BE2C (cell line): ENCODE data around the gene ACRV1.

Experiments used
- DNase-seq: peaks from one replicate; pipeline ENCODE4 v3.0.0-alpha.2; 2020
- H3K27me3 ChIP-seq: fragments of 250-450 bp; sonication (Bioruptor Pico); 2 replicates; pipeline ENCODE4 v1.5.1; 2020; ENCODE audit warnings: mild to moderate bottlenecking
- H3K36me3 ChIP-seq: fragments of 250-450 bp; sonication (Bioruptor Pico); 2 replicates; pipeline ENCODE4 v1.5.1; 2020; ENCODE audit warnings: mild to moderate bottlenecking
- H3K4me1 ChIP-seq: fragments of 250-450 bp; sonication (Bioruptor Pico); 2 replicates; pipeline ENCODE4 v1.5.1; 2020
- H3K4me3 ChIP-seq: 2 replicates; pipeline ENCODE4 v1.5.1; 2011; ENCODE audit warnings: low read depth, low read length
- H3K9me3 ChIP-seq: fragments of 250-450 bp; sonication (Bioruptor Pico); 2 replicates; pipeline ENCODE4 v1.5.1; 2020
- TF ChIP-seq, protein P1 (sequence below): IDR thresholded peaks from 2 replicates; pipeline ENCODE4 v1.5.1; 2012; ENCODE audit warnings: mild to moderate bottlenecking, low read depth, low read length

The ACRV1 gene

DNA sequence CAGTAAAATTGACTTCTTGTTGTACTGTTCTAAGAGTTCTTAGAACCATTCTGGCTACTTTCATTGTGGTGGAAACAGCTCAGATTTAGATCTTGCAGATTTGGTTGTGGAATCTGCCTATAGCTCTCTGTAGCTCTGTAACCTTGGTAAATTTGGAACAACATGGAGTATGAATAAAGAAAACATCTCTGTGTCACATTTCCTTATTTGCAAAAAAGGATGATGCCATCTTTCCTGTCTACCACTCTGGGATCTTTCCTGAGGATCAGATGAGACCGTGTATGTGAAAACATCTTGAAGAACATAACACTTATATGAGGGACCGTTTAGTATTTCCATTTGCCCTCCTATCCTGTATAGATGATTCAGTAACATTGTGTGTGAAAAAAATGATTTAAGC is 9.1 kb downstream of the ACRV1 start:
- peaks cover 26% of the 10 kb centered on the region for H3K36me3 ChIP-seq
- no peak for DNase-seq

DNA sequence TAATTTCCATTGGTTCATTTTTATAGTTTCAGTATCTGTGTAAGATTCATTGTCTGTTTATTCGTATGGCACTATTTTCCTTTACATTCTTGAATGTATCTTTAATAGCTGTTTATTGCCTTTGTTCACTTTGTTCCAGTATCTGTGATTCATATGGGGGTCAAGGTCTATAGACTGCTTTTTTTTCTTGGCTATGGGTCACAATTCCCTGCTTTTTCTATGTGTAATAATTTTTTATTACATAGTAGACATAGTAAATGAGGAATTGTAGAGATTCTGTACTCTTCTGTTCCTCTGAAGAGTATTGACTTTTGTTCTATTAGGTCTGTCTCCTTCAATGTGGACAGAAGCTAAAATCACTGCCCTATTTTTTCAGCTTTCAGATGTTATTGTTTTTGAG is 10.5 kb downstream of the ACRV1 start:
- no peak overlapping the region for H3K4me3 ChIP-seq
- no peaks in the 10 kb centered on the region for H3K4me1 ChIP-seq
- H3K9me3 ChIP-seq: no peaks in the 10 kb centered on the region
- TF ChIP-seq, protein P1, sequence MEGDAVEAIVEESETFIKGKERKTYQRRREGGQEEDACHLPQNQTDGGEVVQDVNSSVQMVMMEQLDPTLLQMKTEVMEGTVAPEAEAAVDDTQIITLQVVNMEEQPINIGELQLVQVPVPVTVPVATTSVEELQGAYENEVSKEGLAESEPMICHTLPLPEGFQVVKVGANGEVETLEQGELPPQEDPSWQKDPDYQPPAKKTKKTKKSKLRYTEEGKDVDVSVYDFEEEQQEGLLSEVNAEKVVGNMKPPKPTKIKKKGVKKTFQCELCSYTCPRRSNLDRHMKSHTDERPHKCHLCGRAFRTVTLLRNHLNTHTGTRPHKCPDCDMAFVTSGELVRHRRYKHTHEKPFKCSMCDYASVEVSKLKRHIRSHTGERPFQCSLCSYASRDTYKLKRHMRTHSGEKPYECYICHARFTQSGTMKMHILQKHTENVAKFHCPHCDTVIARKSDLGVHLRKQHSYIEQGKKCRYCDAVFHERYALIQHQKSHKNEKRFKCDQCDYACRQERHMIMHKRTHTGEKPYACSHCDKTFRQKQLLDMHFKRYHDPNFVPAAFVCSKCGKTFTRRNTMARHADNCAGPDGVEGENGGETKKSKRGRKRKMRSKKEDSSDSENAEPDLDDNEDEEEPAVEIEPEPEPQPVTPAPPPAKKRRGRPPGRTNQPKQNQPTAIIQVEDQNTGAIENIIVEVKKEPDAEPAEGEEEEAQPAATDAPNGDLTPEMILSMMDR: no peak
- peaks cover 18% of the 10 kb centered on the region for H3K36me3 ChIP-seq
- H3K27me3 ChIP-seq: no peaks in the 10 kb centered on the region
- no peak for DNase-seq

More for the DNA sequence above, 9.1 kb downstream of the ACRV1 start:
- Histone ChIP-seq H3K4me1 (no peaks in the 10 kb centered on the region), H3K9me3 (no peaks in the 10 kb centered on the region), H3K27me3 (no peaks in the 10 kb centered on the region), H3K4me3 (no peak overlapping the region)
- TF ChIP-seq, protein P1: no peak

DNA sequence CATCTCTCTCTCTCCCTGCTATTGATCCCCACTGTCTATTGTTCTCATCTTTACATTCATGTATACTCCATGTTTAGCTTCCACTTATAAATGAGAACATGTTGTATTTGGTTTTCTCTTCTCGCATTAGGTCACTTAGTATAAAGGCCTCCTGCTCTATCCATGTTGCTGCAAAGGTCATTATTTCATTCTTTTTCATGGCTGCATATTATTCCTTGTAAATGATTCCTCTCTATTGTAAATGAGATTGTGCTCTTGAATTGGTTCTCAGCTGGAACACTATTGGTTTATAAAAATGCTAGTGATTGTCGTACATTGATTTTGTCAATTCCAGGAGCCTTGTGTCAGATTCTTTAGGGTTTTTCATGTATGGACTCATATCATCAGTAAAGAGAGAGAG is 13.5 kb downstream of the ACRV1 start:
- Histone ChIP-seq H3K9me3 (no peaks in the 10 kb centered on the region), H3K27me3 (no peaks in the 10 kb centered on the region), H3K4me3 (no peak overlapping the region), H3K4me1 (no peaks in the 10 kb centered on the region), H3K36me3 (peaks cover 18% of the 10 kb centered on the region)
- TF ChIP-seq, protein P1: no peak
- no peak for DNase-seq

DNA sequence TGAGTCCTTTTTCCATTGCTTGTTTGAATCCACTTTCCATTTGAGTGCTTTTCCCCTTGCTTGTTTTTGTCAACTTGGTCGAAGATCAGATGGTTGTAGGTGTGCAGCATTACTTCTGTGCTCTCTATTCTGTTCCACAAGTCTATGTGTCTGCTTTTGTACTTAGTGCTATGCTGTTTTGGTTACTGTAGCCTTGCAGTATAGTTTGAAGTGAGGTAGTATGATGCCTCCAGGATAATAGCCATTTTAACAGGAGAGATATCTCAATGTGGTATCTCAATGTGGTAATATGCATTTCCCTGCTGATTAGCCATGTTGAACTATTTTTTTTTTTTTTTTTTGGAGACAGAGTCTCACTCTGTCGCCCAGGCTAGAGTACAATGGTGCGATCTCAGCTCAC is 16.7 kb downstream of the ACRV1 start:
- H3K36me3 ChIP-seq: peaks cover 32% of the 10 kb centered on the region

DNA sequence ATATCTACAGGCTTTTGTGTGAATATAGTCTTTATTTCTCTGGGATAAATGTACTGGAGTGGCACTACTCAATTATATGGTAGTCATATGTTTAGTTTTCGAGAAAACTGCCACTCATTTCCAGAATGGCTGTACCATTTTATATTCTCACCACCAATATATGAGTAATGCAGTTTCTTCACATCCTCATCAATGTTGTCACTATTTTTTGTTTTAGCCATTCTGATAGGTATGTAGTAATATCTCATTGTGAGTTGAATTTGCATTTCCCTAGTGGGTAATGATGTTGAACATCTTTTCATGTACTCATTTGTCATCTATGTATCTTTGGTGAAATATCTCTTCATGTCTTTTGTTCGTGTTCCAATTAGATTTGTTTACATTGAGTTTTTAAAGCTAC is 18.0 kb downstream of the ACRV1 start:
- Histone ChIP-seq H3K27me3 (no peaks in the 10 kb centered on the region), H3K9me3 (no peaks in the 10 kb centered on the region), H3K4me1 (no peaks in the 10 kb centered on the region), H3K36me3 (peaks cover 38% of the 10 kb centered on the region), H3K4me3 (no peak overlapping the region)
- no peak for DNase-seq
- TF ChIP-seq, protein P1: no peak

More for the DNA sequence above, 16.7 kb downstream of the ACRV1 start:
- Histone ChIP-seq H3K4me1 (no peaks in the 10 kb centered on the region), H3K4me3 (no peak overlapping the region), H3K27me3 (no peaks in the 10 kb centered on the region), H3K9me3 (no peaks in the 10 kb centered on the region)
- DNase-seq: no peak
- TF ChIP-seq, protein P1: no peak

DNA sequence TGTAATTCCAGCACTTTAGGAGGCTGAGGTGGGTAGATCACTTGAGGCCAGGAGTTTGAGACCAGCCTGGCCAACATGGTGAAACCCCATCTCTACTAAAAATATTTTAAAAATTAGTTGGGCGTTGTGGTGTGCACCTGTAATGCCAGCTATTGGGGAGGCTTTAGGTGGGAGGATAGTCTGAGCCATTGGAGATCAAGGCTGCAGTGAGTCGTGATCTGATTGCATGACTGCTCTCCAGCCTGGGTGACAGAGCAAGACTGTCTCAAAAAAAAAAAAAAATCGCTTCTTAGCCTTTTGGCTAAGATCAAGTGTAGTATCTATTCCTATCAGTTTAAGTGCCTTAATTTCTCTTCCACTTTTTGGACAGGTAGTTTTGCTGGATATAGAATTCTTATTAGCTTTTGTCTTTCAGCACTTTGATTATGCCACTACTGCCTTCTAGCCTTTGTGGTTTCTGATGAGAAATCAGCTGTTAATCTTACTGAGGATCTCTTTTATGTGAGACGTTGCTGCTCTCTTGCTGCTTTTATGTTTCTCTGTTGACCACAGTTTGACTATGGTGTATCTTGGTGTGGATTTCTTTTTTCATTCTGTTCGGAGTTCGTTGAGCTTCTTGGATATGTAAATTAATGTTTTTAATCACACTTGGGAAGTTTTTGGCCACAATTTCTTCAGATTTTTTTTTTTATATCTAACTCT is 31.0 kb downstream of the ACRV1 start:
- no peak for DNase-seq
- H3K4me1 ChIP-seq: no peaks in the 10 kb centered on the region; the same call in 1 of the 2 replicates
- H3K9me3 ChIP-seq: no peaks in the 10 kb centered on the region
- no peaks in the 10 kb centered on the region for H3K27me3 ChIP-seq
- H3K36me3 ChIP-seq: peaks cover 63% of the 10 kb centered on the region
- H3K4me3 ChIP-seq: no peak overlapping the region
- TF ChIP-seq, protein P1: no peak
